GM12864 (cell line): ENCODE data around the gene EPYC.

ENCODE experiments used
- DNase-seq: peaks from one replicate; pipeline ENCODE4 v3.0.0-alpha.2; 2011; ENCODE audit warnings: low read depth
- H3K4me3 ChIP-seq: 2 replicates; pipeline ENCODE4 v1.5.1; 2011; ENCODE audit warnings: mild to moderate bottlenecking, low read depth, low read length, control low read depth
- CTCF ChIP-seq: IDR thresholded peaks from 2 replicates; pipeline ENCODE4 v1.5.1; 2011; ENCODE audit warnings: low read depth, mild to moderate bottlenecking, moderate library complexity, low read length, control low read depth, inconsistent platforms; ENCODE audit errors: missing control alignments

EPYC gene

GRCh38 chr12:90972226-90972625 is 32.5 kb downstream of the EPYC start:
- DNase-seq = no peak
- no peak for TF ChIP-seq CTCF
- H3K4me3 ChIP-seq = no peak overlapping the region

DNA sequence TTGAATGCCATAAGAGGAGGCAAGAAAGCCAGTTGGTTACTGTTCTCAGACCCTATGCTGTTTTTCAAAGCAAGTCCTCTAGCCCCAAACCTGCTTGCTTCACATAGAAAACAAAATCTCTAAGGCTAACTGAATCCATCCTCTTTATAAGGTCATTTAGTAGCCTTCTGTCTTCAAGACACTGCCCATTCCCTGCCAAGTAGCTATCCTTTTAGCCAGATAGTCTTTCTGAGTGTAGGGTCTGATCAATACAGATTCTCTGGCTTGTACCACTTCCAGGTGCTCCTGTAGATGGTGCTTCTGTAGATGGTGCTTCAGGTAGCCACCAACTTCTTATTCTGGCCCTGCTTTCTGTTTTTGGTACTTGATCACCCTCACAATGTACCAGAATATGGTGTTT is 33.9 kb downstream of the EPYC start:
- H3K4me3 ChIP-seq = no peak overlapping the region
- no peak for TF ChIP-seq CTCF
- no peak for DNase-seq

DNA sequence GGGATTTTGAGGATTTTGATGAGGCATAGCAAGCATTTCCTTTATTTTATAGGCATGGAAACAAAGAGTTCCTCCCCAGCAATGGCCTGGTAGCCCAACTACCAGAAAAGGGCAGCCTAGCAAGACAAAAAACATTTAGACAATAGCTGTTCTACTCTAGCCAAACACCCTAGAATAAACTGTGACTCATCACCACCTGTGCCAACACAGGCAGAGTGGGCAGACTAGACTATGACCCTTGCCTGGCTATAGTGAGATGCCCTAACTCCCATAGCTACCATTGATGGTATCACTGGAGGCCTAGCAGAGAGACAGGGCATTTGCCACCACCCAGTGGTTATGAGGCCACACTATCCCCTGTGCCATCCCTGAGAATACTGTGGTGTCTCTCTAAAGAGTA is 34.3 kb downstream of the EPYC start:
- H3K4me3 ChIP-seq = no peak overlapping the region
- TF ChIP-seq CTCF = no peak
- DNase-seq = no peak

DNA sequence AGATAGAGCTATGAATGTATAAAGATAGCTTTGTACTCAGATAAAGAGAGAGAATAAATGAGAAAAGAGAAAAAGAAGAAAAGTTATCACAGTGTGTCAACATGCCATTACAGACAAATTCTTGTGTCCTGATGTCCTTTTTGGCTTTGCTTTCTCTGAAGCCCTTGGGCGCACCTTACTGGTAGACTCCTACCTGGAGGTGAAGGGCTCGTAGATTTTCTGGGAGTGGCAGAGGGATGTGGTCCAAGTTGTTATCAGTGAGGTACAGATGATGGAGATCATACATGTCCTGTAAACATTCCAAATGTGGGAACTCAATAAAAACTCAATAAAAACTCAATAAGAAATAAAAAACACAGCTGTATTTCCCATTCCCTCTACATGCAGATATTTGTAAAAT is 34.9 kb downstream of the EPYC start:
- DNase-seq = no peak
- TF ChIP-seq CTCF = no peak
- no peak overlapping the region for H3K4me3 ChIP-seq

GRCh38 chr12:90969346-90969745 is 35.4 kb downstream of the EPYC start:
- DNase-seq = no peak
- no peak for TF ChIP-seq CTCF
- no peak overlapping the region for H3K4me3 ChIP-seq

GRCh38 chr12:90965204-90965603 is 39.6 kb downstream of the EPYC start:
- no peak overlapping the region for H3K4me3 ChIP-seq
- no peak for TF ChIP-seq CTCF

DNA sequence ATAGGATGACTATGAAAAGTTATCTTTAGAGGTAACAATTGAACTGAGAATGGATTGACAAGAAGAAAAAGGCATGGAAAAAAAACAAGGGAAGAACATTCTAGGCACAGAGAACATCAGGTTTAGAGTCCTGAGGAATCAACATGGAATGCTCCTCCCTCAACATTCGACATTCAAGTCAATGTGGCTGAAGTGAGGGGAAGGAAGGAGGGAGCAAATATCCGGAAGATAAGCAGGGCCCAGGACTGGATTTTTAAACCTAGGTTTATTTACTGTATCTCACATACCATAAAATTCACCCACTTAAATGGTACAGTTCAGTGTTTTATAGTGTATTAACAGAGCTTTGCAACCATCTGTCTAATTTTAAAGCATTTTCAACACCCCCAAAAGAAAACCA is 40.2 kb downstream of the EPYC start:
- H3K4me3 ChIP-seq = no peak overlapping the region
- DNase-seq = no peak
- TF ChIP-seq CTCF = no peak

More at GRCh38 chr12:90965204-90965603, 39.6 kb downstream of the EPYC start:
- DNase-seq = no peak
